Nephron (organoid): ENCODE data around the gene DMBT1.

ENCODE experiments used
- H3K27ac Mint-ChIP-seq, 3 experiments: 2 replicates each; pipeline ENCODE4 v1.8.0; 2020; ENCODE audit warnings: mixed read lengths in 3 of 3, mild to moderate bottlenecking in 2 of 3, moderate library complexity in 1 of 3
- H3K27me3 Mint-ChIP-seq: 2 replicates; pipeline ENCODE4 v1.8.0; 2021; ENCODE audit warnings: low read depth, mild to moderate bottlenecking, moderate library complexity, mixed read lengths
- H3K36me3 Mint-ChIP-seq: 2 replicates; pipeline ENCODE4 v1.8.0; 2020; ENCODE audit warnings: low read depth, mixed read lengths
- H3K4me1 Mint-ChIP-seq: 2 replicates; pipeline ENCODE4 v1.8.0; 2020; ENCODE audit warnings: mixed read lengths
- H3K4me3 Mint-ChIP-seq, 3 experiments: 2 replicates each; pipeline ENCODE4 v1.8.0; 2020; ENCODE audit warnings: mild to moderate bottlenecking in 3 of 3, mixed read lengths in 3 of 3, moderate library complexity in 2 of 3
- H3K9me3 Mint-ChIP-seq: 2 replicates; pipeline ENCODE4 v1.8.0; 2020; ENCODE audit warnings: mixed read lengths
- TF ChIP-seq, protein P1 (sequence below), 3 experiments: fragments of 200-600 bp; sonication (generic); IDR thresholded peaks; one replicate each; pipeline ENCODE4 v1.5.0; 2021; ENCODE audit warnings: antibody characterized with exemption in 3 of 3; ENCODE audit not compliant: unreplicated experiment in 3 of 3

DMBT1 gene

DNA sequence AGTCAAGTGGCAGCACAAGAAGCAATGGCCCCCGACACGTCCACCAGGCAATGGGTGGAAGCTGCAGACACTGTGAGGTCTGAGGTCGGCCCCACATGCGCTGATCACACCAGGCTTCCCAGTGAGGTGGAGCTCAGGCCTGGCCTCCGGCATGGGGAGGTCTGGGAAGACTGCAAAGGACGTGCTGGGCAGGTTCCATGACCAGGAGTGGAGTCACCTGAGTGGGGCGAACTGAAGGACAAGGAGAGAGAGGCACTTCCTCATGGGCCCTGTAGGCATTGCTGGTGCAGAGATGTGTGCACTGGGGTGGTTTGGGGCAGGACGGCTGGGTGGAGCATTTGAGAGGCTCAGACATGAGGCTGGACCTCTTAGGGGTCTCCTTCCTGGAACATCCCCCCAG is 103.9 kb downstream of the DMBT1 start:
- TF ChIP-seq, protein P1, sequence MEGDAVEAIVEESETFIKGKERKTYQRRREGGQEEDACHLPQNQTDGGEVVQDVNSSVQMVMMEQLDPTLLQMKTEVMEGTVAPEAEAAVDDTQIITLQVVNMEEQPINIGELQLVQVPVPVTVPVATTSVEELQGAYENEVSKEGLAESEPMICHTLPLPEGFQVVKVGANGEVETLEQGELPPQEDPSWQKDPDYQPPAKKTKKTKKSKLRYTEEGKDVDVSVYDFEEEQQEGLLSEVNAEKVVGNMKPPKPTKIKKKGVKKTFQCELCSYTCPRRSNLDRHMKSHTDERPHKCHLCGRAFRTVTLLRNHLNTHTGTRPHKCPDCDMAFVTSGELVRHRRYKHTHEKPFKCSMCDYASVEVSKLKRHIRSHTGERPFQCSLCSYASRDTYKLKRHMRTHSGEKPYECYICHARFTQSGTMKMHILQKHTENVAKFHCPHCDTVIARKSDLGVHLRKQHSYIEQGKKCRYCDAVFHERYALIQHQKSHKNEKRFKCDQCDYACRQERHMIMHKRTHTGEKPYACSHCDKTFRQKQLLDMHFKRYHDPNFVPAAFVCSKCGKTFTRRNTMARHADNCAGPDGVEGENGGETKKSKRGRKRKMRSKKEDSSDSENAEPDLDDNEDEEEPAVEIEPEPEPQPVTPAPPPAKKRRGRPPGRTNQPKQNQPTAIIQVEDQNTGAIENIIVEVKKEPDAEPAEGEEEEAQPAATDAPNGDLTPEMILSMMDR (IDR thresholded peaks at IDR 0.05; ENCODE audit: unreplicated experiment in 3 of 3): no peak
- Mint-ChIP-seq H3K27ac (no peak overlapping the region), H3K36me3 (no peaks in the 10 kb centered on the region), H3K4me3 (no peak overlapping the region), H3K9me3 (no peaks in the 10 kb centered on the region), H3K4me1 (no peaks in the 10 kb centered on the region), H3K27me3 (peaks cover 27% of the 10 kb centered on the region)

- Mint-ChIP-seq H3K36me3 (no peaks in the 10 kb centered on the region), H3K4me1 (no peaks in the 10 kb centered on the region), H3K27ac (peak overlapping the region in 1 of 3 experiments; percentile 52), H3K27me3 (peaks cover 31% of the 10 kb centered on the region), H3K9me3 (no peaks in the 10 kb centered on the region), H3K4me3 (no peak overlapping the region)
- TF ChIP-seq, protein P1 (IDR thresholded peaks at IDR 0.05; ENCODE audit: unreplicated experiment in 3 of 3): no peak
Measured at GRCh38 chr10:122665329-122665860, 104.8 kb downstream of the DMBT1 start.

GRCh38 chr10:122665946-122666345 is 105.4 kb downstream of the DMBT1 start:
- H3K36me3 Mint-ChIP-seq: no peaks in the 10 kb centered on the region
- no peaks in the 10 kb centered on the region for H3K9me3 Mint-ChIP-seq
- H3K27ac Mint-ChIP-seq: peak overlapping the region in 1 of 3 experiments; percentile 52
- no peak overlapping the region for H3K4me3 Mint-ChIP-seq
- TF ChIP-seq, protein P1 (IDR thresholded peaks at IDR 0.05; ENCODE audit: unreplicated experiment in 3 of 3): no peak
- H3K4me1 Mint-ChIP-seq: no peaks in the 10 kb centered on the region
- H3K27me3 Mint-ChIP-seq: peaks cover 34% of the 10 kb centered on the region

- TF ChIP-seq, protein P1 (IDR thresholded peaks at IDR 0.05; ENCODE audit: unreplicated experiment in 3 of 3): no peak
- H3K4me1 Mint-ChIP-seq: no peaks in the 10 kb centered on the region
- H3K27me3 Mint-ChIP-seq: peaks cover 30% of the 10 kb centered on the region
- H3K4me3 Mint-ChIP-seq: no peak overlapping the region
- H3K27ac Mint-ChIP-seq: no peak overlapping the region
- no peaks in the 10 kb centered on the region for H3K36me3 Mint-ChIP-seq
- H3K9me3 Mint-ChIP-seq: no peaks in the 10 kb centered on the region
Measured at GRCh38 chr10:122669045-122669444, 108.5 kb downstream of the DMBT1 start.

- Mint-ChIP-seq H3K4me1 (no peaks in the 10 kb centered on the region), H3K36me3 (no peaks in the 10 kb centered on the region), H3K9me3 (no peaks in the 10 kb centered on the region), H3K4me3 (no peak overlapping the region), H3K27me3 (peaks cover 22% of the 10 kb centered on the region), H3K27ac (no peak overlapping the region)
- TF ChIP-seq, protein P1 (IDR thresholded peaks at IDR 0.05; ENCODE audit: unreplicated experiment in 3 of 3): no peak
Measured at GRCh38 chr10:122669842-122670241, 109.3 kb downstream of the DMBT1 start.

- Mint-ChIP-seq H3K27ac (no peak overlapping the region), H3K9me3 (no peaks in the 10 kb centered on the region), H3K4me3 (no peak overlapping the region), H3K36me3 (no peaks in the 10 kb centered on the region), H3K27me3 (peaks cover 28% of the 10 kb centered on the region), H3K4me1 (no peaks in the 10 kb centered on the region)
- TF ChIP-seq, protein P1 (IDR thresholded peaks at IDR 0.05; ENCODE audit: unreplicated experiment in 3 of 3): no peak
Measured at GRCh38 chr10:122671355-122671754, 110.8 kb downstream of the DMBT1 start.
